Karpas-422 (cell line): ENCODE data around the gene TDRD9. TPM values are rescaled to one million over a fixed set of nuclear protein-coding genes. Genes with fewer than 3 reads are reported as not detected.
A peak's percentile ranks its signal among the peaks of the same experiment; 100 is the strongest.
"Not testable (repeated sequence)": the region's sequence is repeated elsewhere in the genome, so short reads cannot be mapped to it uniquely, and the experiment has no call there.

ENCODE experiments used
- DNase-seq: peaks from one replicate; pipeline ENCODE4 v3.0.0-alpha.2; 2015
- H2AFZ ChIP-seq: fragments of 200-600 bp; sonication (generic); 2 replicates; pipeline ENCODE4 v1.6.1; 2014; ENCODE audit warnings: antibody characterized with exemption, low read length, mixed read lengths
- H3K27ac ChIP-seq: fragments of 200-600 bp; sonication (generic); 2 replicates; pipeline ENCODE4 v1.5.1; 2014; ENCODE audit warnings: mild to moderate bottlenecking, low read length, moderate library complexity
- H3K27me3 ChIP-seq: fragments of 200-600 bp; sonication (generic); 2 replicates; pipeline ENCODE4 v1.6.1; 2014; ENCODE audit warnings: low read length, mixed read lengths
- H3K36me3 ChIP-seq: fragments of 200-600 bp; sonication (generic); 2 replicates; pipeline ENCODE4 v1.6.1; 2014; ENCODE audit warnings: low read length, mixed read lengths; ENCODE audit not compliant: insufficient read depth
- H3K4me1 ChIP-seq: fragments of 200-600 bp; sonication (generic); 2 replicates; pipeline ENCODE4 v1.6.1; 2014; ENCODE audit warnings: mild to moderate bottlenecking, low read length, mixed read lengths
- H3K4me2 ChIP-seq: fragments of 200-600 bp; sonication (generic); 2 replicates; pipeline ENCODE4 v1.6.1; 2014; ENCODE audit warnings: low read length, low read depth, mild to moderate bottlenecking; ENCODE audit not compliant: poor library complexity, severe bottlenecking
- H3K4me3 ChIP-seq: fragments of 200-600 bp; sonication (generic); 2 replicates; pipeline ENCODE4 v1.5.1; 2014; ENCODE audit warnings: mild to moderate bottlenecking, antibody characterized with exemption, low read length, mixed read lengths
- H3K79me2 ChIP-seq: fragments of 200-600 bp; sonication (generic); 2 replicates; pipeline ENCODE4 v1.6.1; 2014; ENCODE audit warnings: mild to moderate bottlenecking, low read length, mixed read lengths
- H3K9ac ChIP-seq: fragments of 200-600 bp; sonication (generic); 2 replicates; pipeline ENCODE4 v1.6.0; 2014; ENCODE audit warnings: low read length
- H3K9me2 ChIP-seq: fragments of 200-600 bp; sonication (generic), shearing (Covaris generic); replicated peaks from 2 replicates; pipeline ENCODE4 v1.6.0; 2014; ENCODE audit warnings: mild to moderate bottlenecking, low read length, moderate library complexity; ENCODE audit not compliant: insufficient read depth
- H3K9me3 ChIP-seq: fragments of 300-700, 200-600 bp; sonication (generic); 2 replicates; pipeline ENCODE4 v1.6.1; 2014; ENCODE audit warnings: low read length, mixed read lengths
- H4K20me1 ChIP-seq: fragments of 200-600 bp; sonication (generic); 2 replicates; pipeline ENCODE4 v1.6.1; 2014; ENCODE audit warnings: mild to moderate bottlenecking, antibody characterized with exemption, low read length, low read depth; ENCODE audit not compliant: insufficient read depth
- total RNA-seq: library from RNA; depleted of rRNA; stranded (reverse); fragments of >200 nt; shearing (Covaris generic); gene quantifications from 2 replicates; pipeline ENCODE4 v1.2.3, GENCODE V29; 2014; ENCODE audit warnings: low replicate concordance

Gene TDRD9
- total RNA-seq, 1 experiment from 2014 or later = not detected

DNA sequence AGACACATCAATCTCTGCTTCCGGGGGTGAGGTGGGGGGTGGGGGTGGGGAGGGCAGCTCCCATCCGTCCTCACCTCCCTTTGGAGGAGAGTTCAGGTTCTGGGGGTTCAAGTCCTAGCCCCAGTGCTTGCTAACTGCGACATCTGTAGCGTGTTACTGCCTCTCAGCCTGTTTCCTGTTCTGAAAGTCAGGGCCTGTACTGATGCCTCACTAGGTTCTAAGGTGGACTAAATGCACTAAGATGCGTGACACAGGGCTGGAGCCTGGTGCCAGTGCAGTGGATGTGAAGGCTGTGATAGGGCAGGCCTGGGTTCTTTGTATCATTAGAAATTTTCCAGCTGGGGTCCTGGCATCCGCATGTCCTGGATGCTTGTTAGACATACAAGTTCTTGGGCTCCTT is 17.3 kb upstream of the TDRD9 start:
- H3K9me3 ChIP-seq = no peaks in the 10 kb centered on the region
- H3K4me3 ChIP-seq = no peak overlapping the region
- DNase-seq = no peak
- peaks cover 4% of the 10 kb centered on the region for H3K79me2 ChIP-seq
- no peaks in the 10 kb centered on the region for H3K27me3 ChIP-seq
- H4K20me1 ChIP-seq = peaks cover 10% of the 10 kb centered on the region
- H3K36me3 ChIP-seq = peaks cover 31% of the 10 kb centered on the region; the same call in 1 of the 2 replicates
- H3K4me2 ChIP-seq = no peak overlapping the region
- H3K9me2 ChIP-seq = no peaks in the 10 kb centered on the region
- H2AFZ ChIP-seq = no peak overlapping the region
- H3K9ac ChIP-seq = no peak overlapping the region
- H3K4me1 ChIP-seq = no peaks in the 10 kb centered on the region
- no peak overlapping the region for H3K27ac ChIP-seq

GRCh38 chr14:103915616-103916015 is 12.6 kb upstream of the TDRD9 start:
- Histone ChIP-seq H3K4me2 (no peak overlapping the region), H3K27ac (no peak overlapping the region), H3K4me3 (no peak overlapping the region), H3K4me1 (peaks cover 11% of the 10 kb centered on the region), H3K9me2 (no peaks in the 10 kb centered on the region), H3K27me3 (no peaks in the 10 kb centered on the region), H3K9me3 (no peaks in the 10 kb centered on the region), H2AFZ (no peak overlapping the region), H3K36me3 (peaks cover 35% of the 10 kb centered on the region; the same call in 1 of the 2 replicates), H3K79me2 (peaks cover 50% of the 10 kb centered on the region), H4K20me1 (peaks cover 30% of the 10 kb centered on the region), H3K9ac (no peak overlapping the region)
- DNase-seq = no peak

- no peaks in the 10 kb centered on the region for H3K9me3 ChIP-seq
- no peak overlapping the region for H2AFZ ChIP-seq
- H4K20me1 ChIP-seq = peaks cover 30% of the 10 kb centered on the region
- no peaks in the 10 kb centered on the region for H3K27me3 ChIP-seq
- peaks cover 29% of the 10 kb centered on the region; the same call in 1 of the 2 replicates for H3K36me3 ChIP-seq
- H3K9me2 ChIP-seq = no peaks in the 10 kb centered on the region
- no peak overlapping the region for H3K4me2 ChIP-seq
- H3K4me1 ChIP-seq = peaks cover 14% of the 10 kb centered on the region
- H3K4me3 ChIP-seq = no peak overlapping the region
- no peak overlapping the region for H3K9ac ChIP-seq
- no peak overlapping the region for H3K27ac ChIP-seq
- H3K79me2 ChIP-seq = peaks cover 57% of the 10 kb centered on the region
- no peak for DNase-seq
Measured at GRCh38 chr14:103916636-103917262, 11.5 kb upstream of the TDRD9 start.

DNA sequence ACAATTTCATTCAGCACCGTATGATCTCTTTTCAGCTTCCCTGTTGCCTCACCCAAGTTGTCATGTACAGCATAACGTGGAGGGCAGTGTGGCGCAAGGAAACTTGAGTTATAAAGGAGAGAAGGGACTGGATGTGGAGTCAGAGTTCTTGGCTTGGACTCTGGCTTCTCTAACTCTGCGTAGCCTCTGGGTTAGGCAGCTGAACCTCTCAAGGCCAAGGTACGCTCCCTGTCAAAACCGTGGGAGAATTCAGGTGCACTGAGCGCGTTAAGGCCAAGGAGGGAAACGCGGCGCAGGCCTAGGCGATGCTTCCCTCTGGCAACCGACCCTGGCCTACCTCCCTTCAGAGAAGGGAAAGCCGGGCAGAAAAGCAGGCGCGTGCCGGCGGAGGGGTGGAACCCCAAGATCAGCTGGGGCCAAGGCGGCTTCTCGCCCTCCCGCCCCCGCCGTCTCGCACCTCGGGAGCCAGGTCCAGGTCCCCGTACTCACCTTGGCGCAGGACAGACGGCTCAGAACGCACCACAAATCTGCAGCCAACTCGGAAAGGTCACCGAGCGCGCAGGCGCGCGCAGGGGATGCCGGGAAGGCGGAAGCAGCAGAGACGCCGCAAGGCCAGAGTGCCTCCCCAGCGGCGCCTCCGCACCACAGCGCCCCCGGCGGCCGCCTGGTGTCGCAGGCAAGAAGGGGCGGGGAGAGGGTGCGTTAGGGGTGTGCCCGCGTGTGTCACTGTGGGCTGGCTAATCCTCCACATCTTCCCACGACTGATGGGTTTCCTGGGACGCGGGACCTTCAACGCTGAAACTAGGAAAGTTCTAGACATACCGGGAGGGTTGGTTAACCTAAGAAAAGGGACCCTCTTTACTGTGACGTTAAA is 7.0 kb upstream of the TDRD9 start:
- no peaks in the 10 kb centered on the region for H3K9me3 ChIP-seq
- H3K4me2 ChIP-seq = peak overlapping the region; percentile 83
- H3K9ac ChIP-seq = peak overlapping the region; percentile 95
- H2AFZ ChIP-seq = peak overlapping the region; percentile 89
- H3K27ac ChIP-seq = no peak overlapping the region
- H3K79me2 ChIP-seq = peaks cover 50% of the 10 kb centered on the region
- H3K4me1 ChIP-seq = peaks cover 27% of the 10 kb centered on the region
- DNase-seq = peak; percentile 98
- no peaks in the 10 kb centered on the region for H3K9me2 ChIP-seq
- H3K27me3 ChIP-seq = no peaks in the 10 kb centered on the region
- H3K4me3 ChIP-seq = peak overlapping the region; percentile 87
- peaks cover 4% of the 10 kb centered on the region; the same call in 1 of the 2 replicates for H3K36me3 ChIP-seq
- peaks cover 23% of the 10 kb centered on the region for H4K20me1 ChIP-seq

DNA sequence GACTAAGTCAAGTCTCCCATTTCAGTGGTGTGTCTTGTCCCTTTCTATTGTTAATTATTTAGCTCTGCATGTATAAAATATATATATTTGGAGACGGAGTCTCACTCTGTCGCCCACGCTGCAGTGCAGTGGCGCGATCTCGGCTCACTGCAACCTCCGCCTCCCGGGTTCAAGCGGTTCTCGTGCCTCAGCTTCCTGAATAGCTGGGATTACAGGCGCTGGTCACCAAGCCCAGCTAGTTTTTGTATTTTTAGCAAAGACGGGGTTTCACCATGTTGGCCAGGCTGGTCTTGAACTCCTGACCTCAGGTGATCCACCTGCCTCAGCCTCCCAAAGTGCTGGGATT is 6.4 kb upstream of the TDRD9 start:
- H3K9ac ChIP-seq = peak overlapping the region; percentile 40
- H3K4me1 ChIP-seq = peaks cover 27% of the 10 kb centered on the region
- peak overlapping the region; percentile 89 for H2AFZ ChIP-seq
- not testable (repeated sequence) for H3K36me3 ChIP-seq, H3K9me3 ChIP-seq, H3K9me2 ChIP-seq, H3K27me3 ChIP-seq, H3K27ac ChIP-seq, DNase-seq
- H3K4me2 ChIP-seq = peak overlapping the region; percentile 83
- H4K20me1 ChIP-seq = peaks cover 23% of the 10 kb centered on the region
- peaks cover 45% of the 10 kb centered on the region for H3K79me2 ChIP-seq
- H3K4me3 ChIP-seq = peak overlapping the region; percentile 87

GRCh38 chr14:103923863-103924262 is 4.4 kb upstream of the TDRD9 start:
- Histone ChIP-seq H3K27ac (no peak overlapping the region), H3K4me1 (peaks cover 27% of the 10 kb centered on the region), H3K79me2 (peaks cover 24% of the 10 kb centered on the region), H3K9me3 (no peaks in the 10 kb centered on the region), H3K9me2 (no peaks in the 10 kb centered on the region), H3K4me2 (no peak overlapping the region), H3K9ac (no peak overlapping the region), H3K4me3 (no peak overlapping the region), H3K36me3 (no peaks in the 10 kb centered on the region), H2AFZ (no peak overlapping the region), H4K20me1 (peaks cover 12% of the 10 kb centered on the region), H3K27me3 (no peaks in the 10 kb centered on the region)
- DNase-seq = no peak

- Histone ChIP-seq H3K4me1 (peaks cover 19% of the 10 kb centered on the region), H4K20me1 (peaks cover 6% of the 10 kb centered on the region; the same call in 1 of the 2 replicates), H3K9me2 (no peaks in the 10 kb centered on the region), H3K9me3 (no peaks in the 10 kb centered on the region), H3K27me3 (no peaks in the 10 kb centered on the region), H3K4me2 (peak overlapping the region; percentile 5), H2AFZ (no peak overlapping the region), H3K27ac (no peak overlapping the region), H3K36me3 (no peaks in the 10 kb centered on the region), H3K4me3 (no peak overlapping the region), H3K9ac (no peak overlapping the region), H3K79me2 (peaks cover 10% of the 10 kb centered on the region)
- peak; percentile 77 for DNase-seq
Measured at GRCh38 chr14:103925316-103925715, 2.9 kb upstream of the TDRD9 start.

GRCh38 chr14:103927566-103927965 is 690 bp upstream of the TDRD9 start:
- Histone ChIP-seq H2AFZ (no peak overlapping the region), H3K9ac (no peak overlapping the region), H3K27me3 (no peaks in the 10 kb centered on the region), H3K9me3 (no peaks in the 10 kb centered on the region), H3K36me3 (no peaks in the 10 kb centered on the region), H3K4me1 (peaks cover 11% of the 10 kb centered on the region), H3K4me3 (no peak overlapping the region), H3K9me2 (no peaks in the 10 kb centered on the region), H3K27ac (no peak overlapping the region), H3K4me2 (no peak overlapping the region), H3K79me2 (no peaks in the 10 kb centered on the region), H4K20me1 (no peaks in the 10 kb centered on the region)
- no peak for DNase-seq
